KOPT-K1 (cell line): ENCODE data around the gene AFAP1.

Experiments used
- H3K27ac ChIP-seq: fragments of 200-600 bp; sonication (generic); 2 replicates; pipeline ENCODE4 v1.5.1; 2016; ENCODE audit warnings: antibody characterized with exemption, mild to moderate bottlenecking, low read depth, low read length; ENCODE audit not compliant: poor library complexity, severe bottlenecking
- H3K36me3 ChIP-seq: fragments of 200-600 bp; sonication (generic); 2 replicates; pipeline ENCODE4 v1.5.1; 2017; ENCODE audit warnings: antibody characterized with exemption, mild to moderate bottlenecking, low read length, moderate library complexity; ENCODE audit not compliant: insufficient read depth
- H3K9me3 ChIP-seq: fragments of 200-600 bp; sonication (generic); 2 replicates; pipeline ENCODE4 v1.5.1; 2017; ENCODE audit warnings: antibody characterized with exemption, low read length, mild to moderate bottlenecking; ENCODE audit not compliant: insufficient read depth, poor library complexity, severe bottlenecking

The AFAP1 gene

DNA sequence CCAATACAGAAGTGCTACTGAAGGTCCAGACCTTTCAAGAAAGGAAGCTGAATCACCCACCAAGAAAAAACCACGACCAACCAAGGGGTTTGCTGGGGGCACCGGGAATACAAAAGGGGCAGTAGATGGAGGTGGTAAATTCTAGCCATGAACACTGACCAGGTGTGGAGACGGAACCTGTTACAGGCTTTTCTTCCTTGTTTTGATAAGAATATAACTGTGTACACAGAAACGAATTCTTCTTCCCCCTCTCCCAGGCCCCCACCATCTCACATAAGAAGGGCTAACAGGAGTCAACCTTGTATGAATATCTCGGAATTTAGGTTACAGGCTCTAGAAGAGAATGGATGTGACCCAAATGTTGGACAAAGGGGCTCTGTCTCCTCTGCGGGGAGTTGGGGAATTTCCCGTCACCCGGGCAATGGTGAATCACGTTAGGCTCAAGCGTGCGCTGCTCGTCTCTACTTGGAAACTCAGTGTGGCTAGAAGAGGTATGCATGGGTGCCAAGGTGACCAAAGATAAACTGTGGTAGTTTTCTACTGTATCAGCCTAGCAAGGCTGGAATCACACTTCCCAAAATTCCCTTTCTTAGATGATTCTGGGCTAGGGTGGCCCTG lies 87.0 kb downstream of the AFAP1 start:
- H3K27ac ChIP-seq, result no peak overlapping the region
- no peaks in the 10 kb centered on the region for H3K9me3 ChIP-seq
- no peaks in the 10 kb centered on the region for H3K36me3 ChIP-seq

DNA sequence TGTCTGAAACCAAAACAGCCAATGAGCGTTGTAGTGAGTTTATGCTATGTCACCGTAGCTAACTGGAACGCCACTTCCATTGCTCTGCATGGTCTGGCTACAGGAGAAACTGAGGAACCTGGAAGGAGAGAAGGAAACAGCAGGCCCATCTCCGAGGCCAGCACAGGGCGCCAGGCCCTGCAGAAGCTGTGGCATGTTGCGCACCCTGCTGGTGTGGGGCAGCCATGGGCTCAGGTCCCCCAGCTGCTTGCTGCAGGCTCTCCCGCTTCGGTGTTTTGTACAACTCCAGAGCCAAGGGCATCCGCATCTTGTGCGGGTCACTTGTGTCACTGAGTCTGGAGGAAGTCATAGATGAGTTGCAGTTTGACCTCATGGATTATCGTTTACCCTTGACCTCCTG lies 89.2 kb downstream of the AFAP1 start:
- no peak overlapping the region for H3K27ac ChIP-seq
- H3K36me3 ChIP-seq, result no peaks in the 10 kb centered on the region
- H3K9me3 ChIP-seq, result no peaks in the 10 kb centered on the region

DNA sequence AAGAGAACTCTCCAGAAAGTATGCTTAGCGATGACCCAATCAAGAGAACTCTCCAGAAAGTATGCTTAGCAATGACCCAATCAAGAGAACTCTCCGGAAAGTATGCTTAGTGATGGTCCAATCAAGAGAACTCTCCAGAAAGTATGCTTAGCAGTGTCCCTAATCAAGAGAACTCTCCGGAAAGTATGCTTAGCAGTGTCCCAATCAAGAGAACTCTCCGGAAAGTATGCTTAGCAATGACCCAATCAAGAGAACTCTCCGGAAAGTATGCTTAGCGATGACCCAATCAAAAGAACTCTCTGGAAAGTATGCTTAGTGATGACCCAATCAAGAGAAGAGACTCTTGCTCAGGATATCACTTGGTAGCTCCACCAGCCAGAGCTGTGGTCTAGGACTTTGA lies 92.5 kb downstream of the AFAP1 start:
- no peak overlapping the region for H3K27ac ChIP-seq
- no peaks in the 10 kb centered on the region for H3K9me3 ChIP-seq
- H3K36me3 ChIP-seq, result no peaks in the 10 kb centered on the region

DNA sequence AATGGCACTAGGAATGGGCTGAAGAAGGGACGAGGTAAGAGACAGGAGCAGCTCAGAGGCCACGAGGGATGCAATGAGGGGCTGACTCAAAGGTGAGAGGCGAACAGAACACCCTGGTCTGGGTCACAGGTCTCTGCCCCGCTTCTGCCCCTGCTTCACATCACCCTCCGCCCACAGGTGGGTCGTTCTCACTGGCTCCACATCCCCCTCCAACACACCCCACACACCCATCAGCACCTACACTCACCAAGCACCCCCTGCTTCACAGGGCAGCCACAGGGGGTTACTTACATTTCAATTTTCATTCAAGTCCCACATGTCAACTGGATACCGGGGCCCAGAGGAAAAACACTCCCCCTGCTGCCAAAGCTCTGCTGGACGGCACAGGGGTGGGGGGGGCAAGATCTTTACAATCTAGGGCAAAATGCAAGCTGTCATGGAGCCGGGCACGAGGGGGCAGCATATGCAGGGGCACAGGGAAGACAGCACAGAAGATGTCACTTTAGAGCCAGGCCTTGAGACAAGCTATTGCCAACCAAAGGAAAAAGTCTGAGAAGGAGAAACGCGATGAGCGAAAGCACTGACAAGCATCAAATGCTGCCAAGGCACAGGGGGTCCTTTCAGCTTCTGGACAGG lies 94.0 kb downstream of the AFAP1 start:
- Histone ChIP-seq H3K27ac (no peak overlapping the region), H3K36me3 (no peaks in the 10 kb centered on the region)

DNA sequence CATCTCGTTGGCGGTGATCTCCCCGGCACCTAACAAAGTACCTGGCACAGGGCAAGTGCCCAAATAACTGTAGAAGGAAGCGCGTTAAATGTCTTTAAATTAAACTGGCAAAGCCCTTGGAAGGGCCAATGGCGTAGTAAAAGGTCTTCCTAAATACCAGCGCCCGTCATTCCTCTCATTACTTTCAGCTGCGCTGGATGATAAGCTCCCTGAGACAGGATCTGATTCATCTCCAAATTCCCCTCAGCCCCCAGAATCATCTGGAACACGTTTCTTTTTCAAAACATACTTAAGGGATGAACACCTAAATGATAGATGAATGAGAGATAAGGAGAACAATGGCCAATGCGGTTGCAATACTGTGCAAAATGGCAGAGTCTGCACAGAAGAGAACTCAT lies 95.1 kb downstream of the AFAP1 start:
- Histone ChIP-seq H3K27ac (no peak overlapping the region), H3K36me3 (no peaks in the 10 kb centered on the region)

More for the DNA sequence above, 94.0 kb downstream of the AFAP1 start:
- no peaks in the 10 kb centered on the region for H3K9me3 ChIP-seq

DNA sequence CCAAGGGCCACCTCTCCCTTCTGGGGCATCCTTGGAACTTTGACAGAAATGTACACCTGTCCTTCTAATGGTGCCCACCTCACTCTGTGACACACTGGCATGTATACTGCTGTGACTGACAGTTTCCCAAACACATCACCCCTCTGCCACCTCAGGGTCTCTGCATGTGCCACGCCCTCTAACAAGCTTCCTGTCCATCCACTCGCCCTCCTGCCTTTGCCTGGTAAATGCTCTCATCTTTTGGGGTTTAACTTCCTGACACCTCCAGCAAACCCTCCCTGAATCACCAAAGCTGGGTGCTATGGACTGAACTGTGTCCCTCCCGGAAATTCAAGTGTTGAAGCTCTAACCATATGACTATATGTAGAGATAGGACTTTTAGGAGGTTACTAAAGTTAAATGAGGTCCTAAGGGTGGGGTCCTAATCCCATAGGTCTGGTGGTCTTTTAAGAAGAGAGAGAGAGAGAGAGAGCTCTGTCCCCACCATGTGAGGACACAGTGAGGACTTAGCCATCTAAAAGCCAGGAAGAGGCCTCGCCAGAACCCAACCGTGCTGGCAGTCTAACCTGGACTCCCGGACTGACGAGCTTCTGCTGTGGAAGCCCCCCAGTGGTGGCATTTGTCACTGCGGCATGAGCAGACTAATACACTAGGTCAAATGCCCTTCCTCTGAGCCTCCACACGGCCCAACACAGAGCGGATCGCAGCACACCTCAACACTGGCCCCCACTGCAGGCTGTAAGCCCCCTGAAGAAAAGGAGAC lies 95.6 kb downstream of the AFAP1 start:
- no peaks in the 10 kb centered on the region for H3K36me3 ChIP-seq
- no peaks in the 10 kb centered on the region for H3K9me3 ChIP-seq
- no peak overlapping the region for H3K27ac ChIP-seq

More for the DNA sequence above, 95.1 kb downstream of the AFAP1 start:
- no peaks in the 10 kb centered on the region for H3K9me3 ChIP-seq

DNA sequence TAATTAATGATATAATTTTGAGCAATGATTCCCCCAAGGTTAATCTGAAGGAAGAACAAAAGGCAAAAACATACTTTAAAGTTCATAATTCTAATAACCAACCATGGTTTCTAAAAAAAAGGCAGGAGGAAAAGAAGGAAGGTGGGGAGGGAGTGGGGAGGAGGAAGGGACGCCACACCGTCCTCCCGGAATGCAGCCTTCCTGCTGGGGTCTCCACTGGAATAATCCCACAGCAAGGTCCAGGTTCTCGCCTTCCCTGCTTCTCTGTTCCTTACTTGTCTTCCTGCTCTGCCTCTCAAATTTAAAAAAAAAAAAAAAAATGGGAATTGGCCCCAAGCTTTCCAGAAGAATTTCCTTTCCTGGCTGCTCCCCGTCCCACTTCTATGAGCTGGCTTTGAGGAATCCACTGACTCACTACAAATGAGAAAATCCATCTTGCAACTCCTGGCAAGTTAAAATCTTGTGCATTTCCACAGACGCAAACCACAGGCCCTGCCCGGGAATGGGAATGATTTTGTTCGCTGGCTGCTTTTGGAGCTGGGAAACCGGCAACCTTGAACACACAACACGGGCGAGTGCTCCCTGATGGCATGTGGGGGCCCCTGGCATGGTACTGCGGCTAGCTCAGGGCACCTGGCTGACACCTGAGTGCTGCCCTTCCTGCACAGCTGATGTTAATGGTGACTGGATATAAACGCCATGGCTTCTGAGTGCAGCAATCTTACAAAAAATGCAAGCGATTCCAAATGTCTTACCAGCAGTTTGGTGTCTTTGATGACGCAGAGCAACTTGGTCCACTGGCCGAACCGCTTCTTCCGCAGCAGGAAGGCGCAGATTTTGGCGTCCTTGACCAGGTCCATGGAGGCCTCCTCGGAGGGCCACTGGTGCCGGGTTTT lies 97.0 kb downstream of the AFAP1 start:
- Histone ChIP-seq H3K36me3 (no peaks in the 10 kb centered on the region), H3K9me3 (no peaks in the 10 kb centered on the region), H3K27ac (no peak overlapping the region)

DNA sequence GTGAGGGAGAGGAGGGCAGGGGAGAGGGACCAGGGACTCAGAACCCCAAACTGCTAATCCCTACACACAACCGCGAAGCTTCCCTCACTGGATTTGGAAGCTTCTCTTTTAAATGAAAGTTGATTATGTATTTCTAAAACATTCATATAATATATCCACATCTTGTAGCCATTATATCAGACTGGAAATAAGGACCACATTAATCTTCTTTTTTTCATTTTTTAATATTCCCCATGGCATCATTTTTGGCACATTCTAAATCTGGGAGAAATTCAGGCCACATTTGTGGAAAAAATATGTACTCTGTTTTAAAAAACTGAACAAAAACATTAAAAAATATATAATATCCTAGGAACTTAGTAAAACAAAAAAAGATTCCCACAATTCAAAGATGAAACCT lies 97.8 kb downstream of the AFAP1 start:
- Histone ChIP-seq H3K36me3 (no peaks in the 10 kb centered on the region), H3K27ac (no peak overlapping the region), H3K9me3 (no peaks in the 10 kb centered on the region)

DNA sequence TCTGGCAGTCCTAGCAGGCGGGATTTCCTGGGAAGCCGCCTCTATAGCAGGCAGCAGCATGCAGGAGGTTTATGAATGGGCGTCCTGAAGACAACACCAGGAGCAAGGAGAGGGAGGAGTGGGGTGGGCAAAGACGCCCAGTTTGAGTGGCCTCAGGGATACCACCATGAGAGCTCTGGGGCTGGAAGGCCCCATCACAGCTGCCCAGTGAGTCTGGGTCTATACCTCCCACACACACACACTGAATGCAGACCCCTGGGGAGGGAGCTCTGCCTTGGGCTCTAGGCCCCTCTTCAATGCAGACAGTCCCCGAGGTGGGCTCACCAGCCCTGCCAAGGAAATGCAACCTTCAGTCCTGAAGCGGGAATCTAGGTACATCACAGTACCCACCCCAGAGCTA lies 98.6 kb downstream of the AFAP1 start:
- H3K36me3 ChIP-seq, result no peaks in the 10 kb centered on the region
- H3K9me3 ChIP-seq, result no peaks in the 10 kb centered on the region
- H3K27ac ChIP-seq, result no peak overlapping the region

DNA sequence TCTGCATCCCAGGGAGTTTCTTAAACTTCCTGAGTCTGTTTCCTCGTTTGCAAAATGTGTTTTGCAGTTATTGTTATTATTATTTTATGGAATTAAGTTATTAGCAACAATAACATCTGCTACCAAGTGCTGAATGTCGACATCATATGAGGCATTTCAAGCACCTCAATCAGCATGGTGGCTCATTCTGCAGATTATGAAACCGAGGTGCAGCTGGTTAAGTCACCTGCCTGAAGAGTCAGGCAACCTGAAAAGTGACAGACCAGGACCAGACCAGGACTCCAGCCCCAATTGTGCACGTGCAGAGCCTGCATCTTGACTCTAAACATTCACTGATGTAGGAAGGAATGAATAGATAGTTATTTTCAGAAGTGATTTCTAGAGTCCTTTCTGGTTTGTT lies 99.8 kb downstream of the AFAP1 start:
- Histone ChIP-seq H3K9me3 (no peaks in the 10 kb centered on the region), H3K36me3 (no peaks in the 10 kb centered on the region), H3K27ac (no peak overlapping the region)

DNA sequence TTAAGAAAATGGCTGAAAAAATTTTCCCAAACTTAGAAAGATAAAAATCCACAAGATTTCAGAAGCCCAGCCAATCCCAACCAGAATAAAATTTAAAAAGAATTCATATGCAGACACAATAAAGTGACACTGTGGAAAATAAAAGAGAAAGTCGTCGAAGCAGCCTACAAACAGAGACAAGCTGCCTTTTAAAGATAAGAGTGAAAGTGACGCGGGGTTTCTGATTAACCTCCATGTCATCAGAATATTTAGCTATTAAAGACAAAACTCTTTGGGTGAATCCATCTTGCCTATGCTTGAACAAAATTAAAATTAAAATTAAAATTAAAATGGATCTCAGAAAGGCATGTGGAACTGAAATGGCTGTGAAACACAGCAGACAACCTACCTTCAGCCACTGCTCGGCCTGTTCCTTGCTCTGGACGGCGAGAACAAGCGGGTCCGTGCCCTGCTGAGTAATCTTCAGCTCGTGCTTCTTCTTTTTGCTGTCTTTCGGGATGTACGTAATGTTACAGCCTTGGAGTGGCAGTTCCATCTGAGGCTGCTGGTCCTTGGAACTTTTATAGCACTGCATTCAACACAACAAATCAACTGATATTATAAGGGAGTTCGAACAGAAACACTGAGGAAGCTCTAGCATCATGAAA lies 101.4 kb downstream of the AFAP1 start:
- Histone ChIP-seq H3K36me3 (no peaks in the 10 kb centered on the region), H3K9me3 (no peaks in the 10 kb centered on the region), H3K27ac (no peak overlapping the region)

DNA sequence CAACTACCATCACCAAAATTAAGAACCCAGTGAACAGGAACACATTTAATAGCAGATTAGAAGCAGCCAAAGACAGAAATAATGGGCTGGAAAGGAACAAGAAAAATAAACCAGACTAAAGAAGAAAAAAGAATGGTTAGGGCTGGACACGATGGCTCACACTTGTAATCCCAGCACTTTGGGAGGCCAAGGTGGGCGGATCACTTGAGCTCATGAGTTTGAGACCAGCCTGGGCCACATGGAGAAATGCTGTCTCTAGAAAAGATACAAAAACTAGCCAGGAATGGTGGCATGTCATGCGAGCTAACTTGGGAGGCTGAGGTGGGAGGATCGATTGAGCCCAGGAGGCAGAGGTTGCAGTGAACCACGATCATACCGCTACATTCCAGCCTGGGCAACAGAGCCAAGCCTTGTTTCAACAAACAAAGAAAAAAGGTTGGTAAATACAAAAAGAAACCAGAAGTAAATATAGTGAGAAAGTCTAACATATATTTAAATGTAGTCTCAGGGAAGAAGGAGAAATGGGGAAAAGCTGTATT lies 102.0 kb downstream of the AFAP1 start:
- Histone ChIP-seq H3K27ac (no peak overlapping the region), H3K9me3 (no peaks in the 10 kb centered on the region), H3K36me3 (no peaks in the 10 kb centered on the region)

DNA sequence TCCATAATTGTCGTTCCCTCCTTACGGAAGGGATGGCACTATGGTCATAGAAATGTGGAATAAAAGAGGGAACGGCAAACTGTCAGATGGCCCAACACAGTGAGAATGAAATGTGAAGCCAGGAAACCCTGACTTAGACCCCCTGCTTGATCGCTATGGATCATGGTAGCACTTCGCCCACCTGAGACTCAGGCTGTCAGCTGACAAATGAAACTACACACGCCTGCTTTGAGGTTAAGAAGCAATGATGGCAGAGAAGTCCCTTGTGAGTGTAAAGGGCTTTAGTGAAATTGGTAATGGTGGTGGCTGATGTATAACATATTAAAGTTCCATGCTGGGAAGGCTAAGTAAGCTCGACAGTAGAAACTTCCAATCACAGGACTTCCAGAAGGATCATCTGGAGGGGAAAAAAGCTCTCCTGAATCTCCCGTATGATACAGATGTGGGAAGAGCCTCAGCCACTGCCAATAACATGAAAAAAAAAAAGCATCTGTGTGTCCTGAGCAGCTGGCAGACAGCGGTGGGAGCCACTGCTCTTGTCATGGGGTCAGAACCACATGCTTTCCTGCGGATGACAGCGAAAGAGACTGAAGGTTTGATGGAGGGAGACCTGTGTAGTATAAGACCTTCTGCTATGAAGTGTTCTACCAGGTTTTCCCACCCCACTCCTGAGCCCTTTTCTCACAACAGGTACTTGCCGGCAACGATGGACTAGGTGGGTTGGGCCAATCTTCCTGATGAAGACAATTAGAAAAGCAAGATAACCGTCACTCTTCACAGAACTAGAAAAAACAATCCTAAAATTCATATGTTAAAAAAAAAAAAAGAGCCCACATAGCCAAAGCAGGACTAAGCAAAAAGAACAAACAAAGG lies 107.6 kb downstream of the AFAP1 start:
- Histone ChIP-seq H3K27ac (no peak overlapping the region), H3K36me3 (no peaks in the 10 kb centered on the region), H3K9me3 (no peaks in the 10 kb centered on the region)

DNA sequence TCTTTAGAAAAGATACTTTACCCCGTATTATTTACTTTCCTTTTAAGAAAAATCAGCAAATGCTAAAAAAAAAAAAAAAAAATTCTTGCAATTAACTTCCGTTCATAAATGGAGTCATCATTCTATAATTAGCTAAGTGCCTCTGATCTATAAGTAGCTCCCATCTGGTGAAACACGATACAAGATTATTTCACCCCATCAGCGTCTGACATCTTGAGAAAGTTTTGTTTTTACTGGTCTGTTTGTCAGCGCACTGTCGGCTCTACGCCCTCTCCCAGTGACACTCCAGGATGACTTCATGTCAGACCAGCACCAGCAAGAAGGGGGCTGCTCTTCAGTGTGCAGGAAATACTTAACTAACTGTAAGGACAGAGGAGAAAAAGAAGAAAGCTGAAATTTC lies 108.3 kb downstream of the AFAP1 start:
- Histone ChIP-seq H3K9me3 (no peaks in the 10 kb centered on the region), H3K27ac (no peak overlapping the region), H3K36me3 (no peaks in the 10 kb centered on the region)
